Esophagus muscularis mucosa (tissue), 4 donors: ENCODE data around the gene LACTB. TPM values are rescaled to one million over a fixed set of nuclear protein-coding genes. Genes with fewer than 3 reads are reported as not detected.

ENCODE experiments used
- DNase-seq: peaks from one replicate; pipeline ENCODE4 v3.0.0-alpha.2; 2017; ENCODE audit errors: extremely low spot score
- H3K27ac ChIP-seq, 4 donors: fragments of 200-600 bp; sonication (generic); replicated peaks in 1 of 4; 1 replicate in 3 of 4; 2 replicates in 1 of 4; pipeline ENCODE4 v1.5.1; 2016 to 2019; ENCODE audit warnings: mild to moderate bottlenecking in 1 of 4
- H3K27me3 ChIP-seq, 4 donors: fragments of 200-600 bp; sonication (generic); one replicate each; pipeline versions ENCODE4 v1.5.1 to v1.6.0; 2016 to 2019
- H3K36me3 ChIP-seq, 4 donors: fragments of 200-600 bp; sonication (generic); one replicate each; pipeline ENCODE4 v1.5.1; 2016 to 2019
- H3K4me1 ChIP-seq, 4 donors: fragments of 200-600 bp; sonication (generic); one replicate each; pipeline ENCODE4 v1.5.1; 2016 to 2019
- H3K4me3 ChIP-seq, 4 donors: fragments of 200-600 bp; sonication (generic); 1 replicate in 2 of 4; 2 replicates in 2 of 4; pipeline ENCODE4 v1.5.1; 2016 to 2019; ENCODE audit warnings: mild to moderate bottlenecking in 4 of 4, moderate library complexity in 1 of 4
- H3K9me3 ChIP-seq, 4 donors: fragments of 200-600 bp; sonication (generic); 1 replicate in 3 of 4; 2 replicates in 1 of 4; pipeline ENCODE4 v1.5.1; 2016 to 2019
- CTCF ChIP-seq, 3 experiments: fragments of 200-600 bp in 2 of 3; fragments of 450-650 bp in 1 of 3; sonication (generic) in 2 of 3; IDR thresholded peaks; one replicate each; pipeline ENCODE4 v1.5.1; 2017 to 2019; ENCODE audit warnings: antibody characterized with exemption in 3 of 3, mild to moderate bottlenecking in 2 of 3, moderate library complexity in 1 of 3
- EP300 ChIP-seq: sonication (generic); formaldehyde crosslinking; IDR thresholded peaks from one replicate; pipeline ENCODE4 v1.6.1; 2017; ENCODE audit warnings: antibody characterized with exemption
- POLR2A ChIP-seq: fragments of 450-650 bp; IDR thresholded peaks from one replicate; pipeline ENCODE4 v1.6.1; 2017; ENCODE audit warnings: antibody characterized with exemption, moderate library complexity, mild to moderate bottlenecking, low read depth
- POLR2AphosphoS5 ChIP-seq, 2 donors: sonication (generic); formaldehyde crosslinking; IDR thresholded peaks; one replicate each; pipeline ENCODE4 v1.6.1; 2017; ENCODE audit warnings: antibody characterized with exemption in 2 of 2
- WGBS: methylation state at CpG from one replicate; pipeline ENCODE4 v1.1.5; 2018; 5-methylcytosine and 5-hydroxymethylcytosine counted together
- intact Hi-C: fragments of 100-400 bp; cut with DNase I; formaldehyde crosslinking; loops from one replicate; pipeline ENCODE4 v1.15.1; 2023
- total RNA-seq, 4 donors: library from RNA; depleted of rRNA; stranded (reverse); fragments of >200 nt; gene quantifications; one replicate each; pipeline versions ENCODE4 v1.1.0 to v1.2.1, GENCODE V29; 2016

Gene LACTB
- total RNA-seq, 4 donors from 2014 or later, result 15.4 to 22.8 (median 18.7) TPM

GRCh38 chr15:63188247-63188925 lies 66.7 kb downstream of the LACTB start:
- WGBS, result 42% methylated on average over 10 of the region's 10 CpGs
- Histone ChIP-seq H3K36me3 (no peaks in the 10 kb centered on the region), H3K4me1 (peaks cover 3 to 39% (median 37%) of the 10 kb centered on the region in 4 donors), H3K4me3 (peak overlapping the region; percentile 69 to 89 (median 81)), H3K9me3 (no peaks in the 10 kb centered on the region), H3K27ac (peak overlapping the region; percentile 85 to 92 (median 88)), H3K27me3 (no peaks in the 10 kb centered on the region)
- no peak for DNase-seq
- TF ChIP-seq EP300, result no peak
- TF ChIP-seq POLR2A, result no peak
- no peak for TF ChIP-seq CTCF (IDR thresholded peaks at IDR 0.05)
- TF ChIP-seq POLR2AphosphoS5 (IDR thresholded peaks at IDR 0.05), result no peak
- intact Hi-C loops, result no loop called here

GRCh38 chr15:63188926-63189871 lies 67.5 kb downstream of the LACTB start, which contains the start of gene RAB8B:
RAB8B (plus strand) TSS chr15:63189606; CDS start chr15:63189625, 19 bp downstream.
- intact Hi-C loops, result no loop called here
- WGBS, result 0% methylated on average over 21 of the region's 77 CpGs
- Histone ChIP-seq H3K9me3 (no peaks in the 10 kb centered on the region), H3K27ac (peak within 1 kb of the TSS; percentile 85 to 92 (median 88)), H3K4me1 (peaks cover 7 to 47% (median 44%) of the 10 kb centered on the region in 4 donors), H3K27me3 (no peaks in the 10 kb centered on the region), H3K4me3 (peak within 1 kb of the TSS; percentile 69 to 89 (median 81)), H3K36me3 (no peaks in the 10 kb centered on the region)
- DNase-seq, result peak; percentile 100
- TF ChIP-seq POLR2A (peak; percentile 78), EP300 (no peak), POLR2AphosphoS5 (IDR thresholded peaks at IDR 0.05) (peak; percentile 84 to 95), CTCF (IDR thresholded peaks at IDR 0.05) (peak in 2 of 3 experiments; percentile 2 to 11)

- Histone ChIP-seq H3K4me1 (peaks cover 17 to 57% (median 52%) of the 10 kb centered on the region in 4 donors), H3K27me3 (no peaks in the 10 kb centered on the region), H3K9me3 (no peaks in the 10 kb centered on the region), H3K36me3 (no peaks in the 10 kb centered on the region), H3K4me3 (peak overlapping the region; percentile 69 to 89 (median 81)), H3K27ac (peak overlapping the region; percentile 85 to 92 (median 88))
- intact Hi-C loops, result loop anchor here (5.0 kb wide), 1 partner anchor 87 kb away; the partner anchor contains the start of gene APH1B
- no peak for TF ChIP-seq CTCF (IDR thresholded peaks at IDR 0.05)
- TF ChIP-seq POLR2A, result no peak
- no peak for TF ChIP-seq POLR2AphosphoS5 (IDR thresholded peaks at IDR 0.05)
- TF ChIP-seq EP300, result no peak
- WGBS, result 10% methylated on average over 10 of the region's 10 CpGs
- no peak for DNase-seq
These were observed 68.5 kb downstream of the LACTB start for GRCh38 chr15:63189941-63190768.
